ENCODE data around the gene ATP2A3. TPM values are rescaled to one million over a fixed set of nuclear protein-coding genes. Genes with fewer than 3 reads are reported as not detected.

Gene ATP2A3
- total RNA-seq (10 to 100 TPM; 10.5 to 16.6 (median 15.5) TPM), polyA plus RNA-seq (7.9 TPM)
- long read RNA-seq, donor 1, full-length matches to known transcripts: 2 of 14 reads
- long read RNA-seq, donor 1, partial matches to known transcripts: 6 of 14 reads
- long read RNA-seq, donor 1, other reads (novel, unspliced or antisense): 6 of 14 reads
- long read RNA-seq, donor 2, full-length matches to known transcripts: 9 of 17 reads
- long read RNA-seq, donor 2, partial matches to known transcripts: 7 of 17 reads
- long read RNA-seq, donor 2, other reads (novel, unspliced or antisense): 1 of 17 reads
- long read RNA-seq, donor 3, full-length matches to known transcripts: 2 of 20 reads
- long read RNA-seq, donor 3, partial matches to known transcripts: 10 of 20 reads
- long read RNA-seq, donor 3, other reads (novel, unspliced or antisense): 8 of 20 reads
- long read RNA-seq, donor 4, full-length matches to known transcripts: 8 of 19 reads
- long read RNA-seq, donor 4, partial matches to known transcripts: 4 of 19 reads
- long read RNA-seq, donor 4, other reads (novel, unspliced or antisense): 7 of 19 reads

- DNase-seq (peak in 2 of 3 donors; percentile 77 to 79), ATAC-seq (peak; percentile 58 to 65)
- Histone ChIP-seq H3K4me1 (ENCODE audit: control insufficient read depth, insufficient read depth, low read length) (peaks cover 3% of the 10 kb centered on the region), H3K4me3 (ENCODE audit: low read length) (peak within 1 kb of the TSS; percentile 55), H3K9me3 (ENCODE audit: control insufficient read depth, low read length) (no peaks in the 10 kb centered on the region), H3K27ac (ENCODE audit: low read length) (no peak within 1 kb of the TSS), H3K27me3 (ENCODE audit: control insufficient read depth, insufficient read depth) (no peaks in the 10 kb centered on the region)
- 2% methylated on average over 92 of the region's 92 CpGs for WGBS
- intact Hi-C loops (cut with DNase I): no loop called here
Measured at GRCh38 chr17:3964203-3965117, at the start of gene ATP2A3. Gene ATP2A3 (minus strand): TSS chr17:3964437. CDS start chr17:3964291, 146 bp downstream.

- intact Hi-C loops (cut with DNase I): no loop called here
- Histone ChIP-seq H3K9me3 (ENCODE audit: control insufficient read depth, low read length) (no peaks in the 10 kb centered on the region), H3K4me1 (ENCODE audit: control insufficient read depth, insufficient read depth, low read length) (no peaks in the 10 kb centered on the region), H3K4me3 (ENCODE audit: low read length) (no peak overlapping the region), H3K27me3 (ENCODE audit: control insufficient read depth, insufficient read depth) (no peaks in the 10 kb centered on the region), H3K27ac (ENCODE audit: low read length) (no peak overlapping the region)
- no peak for DNase-seq
- no peak for ATAC-seq
- 79% methylated on average over 2 of the region's 2 CpGs for WGBS
Measured at GRCh38 chr17:4010754-4011153, 46.5 kb upstream of the ATP2A3 start.

- DNase-seq: peak in 1 of 3 donors; percentile 47
- 72% methylated on average over 17 of the region's 17 CpGs for WGBS
- Histone ChIP-seq H3K27me3 (ENCODE audit: control insufficient read depth, insufficient read depth) (no peaks in the 10 kb centered on the region), H3K9me3 (ENCODE audit: control insufficient read depth, low read length) (no peaks in the 10 kb centered on the region), H3K27ac (ENCODE audit: low read length) (no peak overlapping the region), H3K4me3 (ENCODE audit: low read length) (no peak overlapping the region), H3K4me1 (ENCODE audit: control insufficient read depth, insufficient read depth, low read length) (no peaks in the 10 kb centered on the region)
- peak; percentile 8 to 27 for ATAC-seq
- intact Hi-C loops (cut with DNase I): loop anchor here (5.0 to 10.0 kb wide), 5 partner anchors 72 to 147 kb away; no protein-coding TSS in a partner anchor
Measured at GRCh38 chr17:4009186-4009785, 45.0 kb upstream of the ATP2A3 start.

GRCh38 chr17:4008441-4009185 lies 44.4 kb upstream of the ATP2A3 start:
- H3K27ac ChIP-seq (ENCODE audit: low read length): no peak overlapping the region
- peak in 1 of 3 donors; percentile 40 for DNase-seq
- peak; percentile 6 to 7 for ATAC-seq
- H3K4me3 ChIP-seq (ENCODE audit: low read length): no peak overlapping the region
- 74% methylated on average over 26 of the region's 26 CpGs for WGBS
- H3K4me1 ChIP-seq (ENCODE audit: control insufficient read depth, insufficient read depth, low read length): no peaks in the 10 kb centered on the region
- intact Hi-C loops (cut with DNase I): loop anchor here (5.0 to 10.0 kb wide), 5 partner anchors 71 to 146 kb away; no protein-coding TSS in a partner anchor
- no peaks in the 10 kb centered on the region for H3K9me3 ChIP-seq (ENCODE audit: control insufficient read depth, low read length)
- H3K27me3 ChIP-seq (ENCODE audit: control insufficient read depth, insufficient read depth): no peaks in the 10 kb centered on the region

GRCh38 chr17:4008082-4008435 lies 43.8 kb upstream of the ATP2A3 start:
- H3K4me3 ChIP-seq (ENCODE audit: low read length): no peak overlapping the region
- 53% methylated on average over 6 of the region's 6 CpGs for WGBS
- H3K27me3 ChIP-seq (ENCODE audit: control insufficient read depth, insufficient read depth): no peaks in the 10 kb centered on the region
- H3K9me3 ChIP-seq (ENCODE audit: control insufficient read depth, low read length): no peaks in the 10 kb centered on the region
- DNase-seq: no peak
- H3K27ac ChIP-seq (ENCODE audit: low read length): no peak overlapping the region
- intact Hi-C loops (cut with DNase I): loop anchor here (5.0 to 10.0 kb wide), 5 partner anchors 71 to 146 kb away; no protein-coding TSS in a partner anchor
- no peak for ATAC-seq
- H3K4me1 ChIP-seq (ENCODE audit: control insufficient read depth, insufficient read depth, low read length): no peaks in the 10 kb centered on the region

- H3K4me1 ChIP-seq (ENCODE audit: control insufficient read depth, insufficient read depth, low read length): no peaks in the 10 kb centered on the region
- 85% methylated on average over 27 of the region's 27 CpGs for WGBS
Measured at GRCh38 chr17:4007346-4008081, 43.3 kb upstream of the ATP2A3 start.

GRCh38 chr17:4006745-4007211 lies 42.5 kb upstream of the ATP2A3 start:
- intact Hi-C loops (cut with DNase I): loop anchor here (5.0 to 10.0 kb wide), 5 partner anchors 69 to 144 kb away; no protein-coding TSS in a partner anchor
- peak in 1 of 3 donors; percentile 37 for DNase-seq
- Histone ChIP-seq H3K27me3 (ENCODE audit: control insufficient read depth, insufficient read depth) (no peaks in the 10 kb centered on the region), H3K9me3 (ENCODE audit: control insufficient read depth, low read length) (no peaks in the 10 kb centered on the region), H3K4me3 (ENCODE audit: low read length) (no peak overlapping the region), H3K4me1 (ENCODE audit: control insufficient read depth, insufficient read depth, low read length) (no peaks in the 10 kb centered on the region), H3K27ac (ENCODE audit: low read length) (no peak overlapping the region)
- no peak for ATAC-seq
- WGBS: 59% methylated on average over 8 of the region's 8 CpGs

More at GRCh38 chr17:4007346-4008081, 43.3 kb upstream of the ATP2A3 start:
- H3K27me3 ChIP-seq (ENCODE audit: control insufficient read depth, insufficient read depth): no peaks in the 10 kb centered on the region
- ATAC-seq: no peak
- H3K4me3 ChIP-seq (ENCODE audit: low read length): no peak overlapping the region
- no peak overlapping the region for H3K27ac ChIP-seq (ENCODE audit: low read length)
- no peaks in the 10 kb centered on the region for H3K9me3 ChIP-seq (ENCODE audit: control insufficient read depth, low read length)
- peak in 1 of 3 donors; percentile 50 for DNase-seq
- intact Hi-C loops (cut with DNase I): loop anchor here (5.0 to 10.0 kb wide), 5 partner anchors 70 to 145 kb away; no protein-coding TSS in a partner anchor

- H3K4me3 ChIP-seq (ENCODE audit: low read length): no peak overlapping the region
- H3K9me3 ChIP-seq (ENCODE audit: control insufficient read depth, low read length): no peaks in the 10 kb centered on the region
- H3K27ac ChIP-seq (ENCODE audit: low read length): no peak overlapping the region
- DNase-seq: peak in 1 of 3 donors; percentile 15
- no peaks in the 10 kb centered on the region for H3K4me1 ChIP-seq (ENCODE audit: control insufficient read depth, insufficient read depth, low read length)
- no peak for ATAC-seq
- WGBS: 88% methylated on average over 12 of the region's 12 CpGs
- intact Hi-C loops (cut with DNase I): loop anchor here (5.0 to 10.0 kb wide), 5 partner anchors 69 to 144 kb away; no protein-coding TSS in a partner anchor
- no peaks in the 10 kb centered on the region for H3K27me3 ChIP-seq (ENCODE audit: control insufficient read depth, insufficient read depth)
Measured at GRCh38 chr17:4006165-4006589, 41.9 kb upstream of the ATP2A3 start.
